Measurements from ENCODE around the gene TBX2.

Gene TBX2

GRCh38 chr17:61416540-61417363 is 17.1 kb downstream of the TBX2 start:
- peak overlapping the region; percentile 39 for H3K4me3 ChIP-seq (ENCODE audit: low read depth, low read length)
- DNase-seq (ENCODE audit: low read depth): peak; percentile 85
- peak; percentile 94 for TF ChIP-seq CTCF (conservative IDR thresholded peaks at IDR 0.05; ENCODE audit: low read depth, low read length)

GRCh38 chr17:61418449-61418848 is 18.8 kb downstream of the TBX2 start:
- DNase-seq (ENCODE audit: low read depth): no peak
- no peak for TF ChIP-seq CTCF (conservative IDR thresholded peaks at IDR 0.05; ENCODE audit: low read depth, low read length)
- no peak overlapping the region for H3K4me3 ChIP-seq (ENCODE audit: low read depth, low read length)

GRCh38 chr17:61419496-61420046 is 19.9 kb downstream of the TBX2 start:
- DNase-seq (ENCODE audit: low read depth): no peak
- TF ChIP-seq CTCF (conservative IDR thresholded peaks at IDR 0.05; ENCODE audit: low read depth, low read length): no peak
- no peak overlapping the region for H3K4me3 ChIP-seq (ENCODE audit: low read depth, low read length)

- TF ChIP-seq CTCF (conservative IDR thresholded peaks at IDR 0.05; ENCODE audit: low read depth, low read length): no peak
These were observed 20.4 kb downstream of the TBX2 start for GRCh38 chr17:61420052-61420451.

GRCh38 chr17:61420745-61421398 is 21.2 kb downstream of the TBX2 start:
- H3K4me3 ChIP-seq (ENCODE audit: low read depth, low read length): no peak overlapping the region
- TF ChIP-seq CTCF (conservative IDR thresholded peaks at IDR 0.05; ENCODE audit: low read depth, low read length): no peak
- no peak for DNase-seq (ENCODE audit: low read depth)

More at GRCh38 chr17:61420052-61420451, 20.4 kb downstream of the TBX2 start:
- H3K4me3 ChIP-seq (ENCODE audit: low read depth, low read length): no peak overlapping the region
- no peak for DNase-seq (ENCODE audit: low read depth)

- DNase-seq (ENCODE audit: low read depth): no peak
- no peak for TF ChIP-seq CTCF (conservative IDR thresholded peaks at IDR 0.05; ENCODE audit: low read depth, low read length)
- H3K4me3 ChIP-seq (ENCODE audit: low read depth, low read length): no peak overlapping the region
These were observed 21.8 kb downstream of the TBX2 start for GRCh38 chr17:61421460-61421859.

All from choroid plexus epithelial cell (primary cell).